GM21825 (cell line): ENCODE data around the gene CRADD.
"Not testable (repeated sequence)": the region's sequence is repeated elsewhere in the genome, so short reads cannot be mapped to it uniquely, and the experiment has no call there.

Experiments
- ATAC-seq: cut with Tn5 transposase; IDR thresholded peaks from one replicate; pipeline ENCODE4 v1.9.1; 2021; ENCODE audit warnings: mild to moderate bottlenecking, moderate library complexity; ENCODE audit not compliant: unreplicated experiment

CRADD gene

DNA sequence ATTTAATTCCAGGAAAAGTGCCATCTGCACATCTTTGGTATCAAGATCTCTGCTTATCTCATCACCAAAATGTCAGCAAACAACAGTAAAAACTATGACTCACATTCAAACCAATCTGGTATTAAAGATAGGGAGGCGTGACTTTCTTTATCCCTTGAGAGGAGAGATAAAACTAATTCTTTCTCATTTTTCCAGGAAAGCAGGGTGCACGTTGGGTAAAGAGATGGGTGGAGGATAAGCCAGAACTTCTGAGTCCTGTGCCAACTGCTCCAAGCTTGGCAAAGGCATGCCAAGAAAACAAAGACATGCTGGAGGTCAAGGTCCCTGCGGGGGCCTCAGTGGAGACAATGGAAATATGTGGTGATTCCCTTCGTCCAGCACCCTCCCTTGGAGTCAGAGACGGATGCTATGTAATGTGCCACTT, 245.4 kb downstream of the CRADD start:
- ATAC-seq, result no peak

DNA sequence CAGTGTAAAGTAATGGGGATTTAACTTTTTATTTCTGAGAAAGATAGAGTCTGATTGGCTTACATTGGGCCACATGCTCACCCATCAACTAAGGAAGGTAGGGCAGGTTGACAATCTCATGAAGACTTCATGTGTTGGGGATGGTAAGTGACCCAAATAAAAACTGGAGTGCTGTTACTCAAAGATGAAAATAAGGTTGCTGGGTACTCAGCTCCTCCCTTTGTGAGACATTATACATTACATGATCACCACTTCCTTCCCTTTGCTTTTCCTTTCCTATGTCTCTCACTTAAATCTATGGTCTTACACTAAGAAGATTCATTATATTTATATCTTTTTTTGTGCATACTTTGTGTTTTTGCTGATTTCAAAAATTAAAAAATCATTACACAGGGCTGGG, 247.2 kb downstream of the CRADD start:
- ATAC-seq, result no peak

DNA sequence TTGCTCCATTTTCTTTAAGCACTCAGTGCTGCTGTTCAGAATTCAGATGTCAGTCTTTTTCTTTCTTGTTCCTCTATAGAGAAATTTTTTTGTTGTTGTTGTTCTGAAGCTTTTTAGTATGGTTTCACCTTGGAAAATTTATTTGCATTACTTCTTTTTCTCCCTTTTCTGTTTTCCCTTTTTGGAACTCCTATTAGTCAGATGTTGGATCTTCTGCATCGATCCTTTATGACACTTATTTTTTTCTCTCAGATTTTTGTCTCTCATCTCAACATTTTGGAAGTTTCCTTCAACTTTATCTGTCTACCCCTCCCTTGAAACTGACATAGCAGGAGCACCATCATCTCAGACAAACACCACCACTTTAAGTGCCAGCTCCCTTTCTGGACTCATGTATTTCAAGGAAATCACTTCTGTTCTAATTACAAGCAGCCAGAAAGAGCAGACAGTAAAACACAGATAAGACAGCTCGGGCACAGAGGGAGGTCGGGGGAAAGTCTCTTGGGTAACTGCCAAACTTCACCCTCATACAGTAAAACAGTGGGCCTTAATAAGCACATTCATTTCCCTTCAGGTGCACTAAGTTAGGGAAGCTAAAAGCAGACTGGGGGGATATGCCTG, 248.5 kb downstream of the CRADD start:
- no peak for ATAC-seq

DNA sequence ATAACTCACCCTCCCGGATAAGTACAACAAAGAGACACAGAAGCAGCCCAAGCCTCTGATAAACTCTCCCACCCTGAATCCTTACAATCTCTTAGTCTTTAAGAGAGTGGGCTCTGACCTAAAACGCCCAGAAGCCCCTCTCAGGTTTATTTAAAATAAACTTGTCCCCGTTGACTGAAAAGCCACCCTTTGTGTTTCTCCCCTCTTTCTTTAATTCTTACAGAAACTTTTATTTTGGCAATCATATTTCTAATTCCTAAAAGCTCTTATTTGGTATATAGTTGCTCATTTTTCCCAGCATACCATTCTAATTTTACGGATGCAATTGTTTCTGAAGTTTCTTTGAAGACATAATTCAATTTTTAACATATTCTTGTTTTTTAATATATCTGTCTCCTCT, 249.1 kb downstream of the CRADD start:
- ATAC-seq, result no peak

DNA sequence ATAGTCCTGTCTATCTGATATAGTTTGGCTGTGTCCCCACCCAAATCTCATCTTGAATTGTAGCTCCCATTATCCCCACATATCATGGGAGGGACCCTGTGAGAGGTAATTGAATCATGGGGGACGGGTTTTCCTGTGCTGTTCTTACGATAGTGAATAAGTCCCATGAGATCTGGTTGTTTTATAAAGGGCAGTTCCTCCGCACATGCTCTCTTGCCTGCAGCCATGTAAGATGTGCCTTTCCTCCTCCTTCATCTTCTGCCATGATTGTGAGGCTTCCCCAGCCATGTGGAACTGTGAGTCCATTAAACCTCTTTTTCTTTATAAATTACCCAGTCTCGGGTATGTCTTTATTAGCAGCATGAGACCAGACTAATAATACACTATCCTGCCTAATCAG, 251.9 kb downstream of the CRADD start:
- not testable (repeated sequence) for ATAC-seq

DNA sequence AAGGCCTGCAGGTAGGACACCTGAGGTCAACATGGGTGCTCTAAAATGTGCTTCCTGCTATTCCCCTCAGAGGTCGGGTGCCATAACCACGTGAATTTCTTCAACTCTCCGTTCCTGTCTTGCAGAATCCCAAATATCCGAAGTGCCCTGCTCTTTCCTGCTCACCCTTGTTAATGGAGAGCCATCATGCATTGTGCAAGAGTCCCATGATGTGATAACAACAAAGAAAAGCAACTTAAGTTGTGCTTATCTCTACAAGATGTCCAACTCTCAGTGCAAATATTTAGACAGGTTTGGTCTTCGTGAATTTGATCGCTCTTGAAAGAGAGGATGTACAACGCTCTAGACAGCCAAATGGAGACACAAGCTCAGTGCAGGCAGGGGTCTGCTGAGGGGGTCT, 260.6 kb downstream of the CRADD start:
- ATAC-seq, result no peak

DNA sequence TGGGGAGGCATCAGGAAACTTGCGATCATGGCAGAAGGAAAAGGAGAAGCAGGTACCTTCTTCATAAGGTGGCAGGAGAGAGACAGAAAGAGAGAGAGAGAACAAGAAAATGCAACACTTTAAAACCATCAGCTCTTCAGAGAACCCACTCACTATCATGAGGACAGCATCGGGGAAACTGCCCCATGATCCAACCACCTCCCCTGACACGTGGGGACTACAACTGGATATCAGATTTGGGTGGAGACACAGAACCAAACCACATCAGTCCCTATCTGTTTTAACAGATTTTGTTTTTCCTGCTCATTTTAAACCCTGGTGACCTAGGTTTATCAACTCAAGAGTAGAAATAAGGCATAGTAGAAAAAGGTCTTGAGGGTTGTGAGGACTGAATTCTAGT, 261.1 kb downstream of the CRADD start:
- ATAC-seq, result no peak

DNA sequence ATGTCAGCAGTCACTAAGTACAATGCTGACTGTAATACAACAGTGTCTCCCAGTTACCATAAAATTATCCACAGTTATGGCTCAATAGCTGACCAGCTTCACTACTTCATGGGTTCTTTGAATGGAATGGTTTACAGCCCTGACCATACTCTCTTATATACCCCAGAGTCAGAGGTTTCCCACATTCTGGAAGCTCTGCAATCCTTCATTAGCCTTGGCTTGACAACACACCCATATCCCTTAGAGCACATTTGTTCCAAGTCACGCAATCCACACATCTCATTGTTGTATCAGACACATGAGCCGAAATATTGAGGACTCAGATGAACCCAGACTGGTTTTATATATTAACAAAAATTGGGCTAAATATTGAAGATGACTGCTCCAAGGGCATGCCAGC, 261.8 kb downstream of the CRADD start:
- ATAC-seq, result no peak

DNA sequence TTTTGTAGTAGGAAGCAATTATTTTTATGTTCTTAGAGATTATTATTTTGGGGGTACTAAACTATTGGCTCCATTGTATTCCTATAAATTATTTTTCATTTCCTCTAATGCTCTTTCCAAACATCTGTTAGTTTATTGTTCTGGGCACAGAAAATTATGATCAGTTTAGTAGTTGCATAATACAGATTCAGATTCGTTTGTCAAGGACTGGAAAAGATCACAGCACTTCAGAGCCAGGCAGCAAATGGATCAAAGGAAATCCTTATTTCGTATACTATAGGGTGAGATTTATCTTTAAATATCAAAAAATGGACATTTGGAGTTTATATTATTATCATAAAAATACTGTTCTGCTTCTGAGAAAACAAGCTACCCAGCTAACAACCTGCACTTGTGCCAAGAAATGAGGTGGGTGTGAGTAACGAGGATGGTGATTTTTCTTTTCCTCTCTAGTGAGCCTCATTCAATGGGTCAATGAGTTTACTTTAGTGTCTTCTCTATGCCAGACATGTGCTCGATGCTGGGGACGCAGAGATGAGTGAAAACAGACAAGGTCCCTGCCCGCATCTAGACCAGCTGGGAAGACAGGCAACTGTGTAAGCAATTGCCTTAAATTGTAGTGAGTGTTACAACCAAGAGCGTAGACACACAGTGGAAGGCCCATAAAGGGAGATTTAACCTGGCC, 262.6 kb downstream of the CRADD start:
- ATAC-seq, result no peak

DNA sequence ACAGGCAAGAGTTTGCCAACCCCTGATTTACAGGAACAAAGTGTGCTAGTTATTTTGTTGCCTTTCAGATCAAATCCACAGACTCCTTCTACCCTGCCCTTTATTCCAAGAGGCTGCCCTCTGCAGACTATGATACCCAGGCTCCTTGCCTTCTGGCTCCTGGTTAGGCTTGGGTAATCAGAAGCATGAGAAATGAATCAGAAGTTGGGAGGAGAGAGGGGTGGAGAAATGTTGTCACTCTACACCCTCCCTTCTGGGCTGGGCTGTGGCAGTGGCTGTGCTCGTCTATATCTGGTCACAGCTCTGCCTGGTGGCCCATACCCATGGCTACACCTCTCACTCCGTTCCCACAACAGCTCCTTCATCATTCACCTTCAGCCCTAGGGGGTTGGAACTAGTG, 266.6 kb downstream of the CRADD start:
- no peak for ATAC-seq

DNA sequence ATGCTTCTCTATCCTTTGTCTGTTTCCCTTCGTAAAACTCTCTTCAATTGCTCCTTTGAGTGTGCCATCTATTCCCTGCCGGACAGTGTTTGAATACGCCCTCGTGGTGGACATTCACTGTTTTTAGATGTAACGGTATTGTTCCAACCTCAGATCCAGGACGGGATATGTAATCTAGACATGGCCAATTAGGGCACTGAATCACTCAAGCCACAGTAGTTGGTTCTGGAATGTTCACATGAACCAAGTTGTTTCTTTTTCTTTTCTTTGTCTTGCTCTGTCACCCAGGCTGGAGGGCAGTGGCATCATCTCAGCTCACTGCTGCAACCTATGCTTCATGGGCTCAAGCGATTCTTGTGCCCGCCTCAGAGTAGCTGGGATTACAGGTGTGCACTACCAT, 267.0 kb downstream of the CRADD start:
- no peak for ATAC-seq
